HUES64 (cell line): Measurements from ENCODE around the gene TMEM184A.
A peak's percentile ranks its signal among the peaks of the same experiment; 100 is the strongest.

Source experiments
- H3K27ac ChIP-seq: 2 replicates; pipeline ENCODE4 v1.7.0; 2013; ENCODE audit warnings: low read depth, low read length, inconsistent platforms
- H3K27me3 ChIP-seq: 2 replicates; pipeline ENCODE4 v1.6.1; 2013; ENCODE audit warnings: mild to moderate bottlenecking, low read length; ENCODE audit not compliant: insufficient read depth
- H3K36me3 ChIP-seq: 2 replicates; pipeline ENCODE4 v1.6.1; 2013; ENCODE audit warnings: mild to moderate bottlenecking, low read length; ENCODE audit not compliant: insufficient read depth
- H3K4me1 ChIP-seq: 2 replicates; pipeline ENCODE4 v1.6.1; 2013; ENCODE audit warnings: mild to moderate bottlenecking, low read length, moderate library complexity; ENCODE audit not compliant: insufficient read depth
- H3K4me3 ChIP-seq: 2 replicates; pipeline ENCODE4 v1.5.1; 2013; ENCODE audit warnings: mild to moderate bottlenecking, low read length, moderate library complexity
- H3K9ac ChIP-seq: 2 replicates; pipeline ENCODE4 v1.6.1; 2013; ENCODE audit warnings: mild to moderate bottlenecking, low read depth, low read length
- H3K9me3 ChIP-seq: 2 replicates; pipeline ENCODE4 v1.6.1; 2013; ENCODE audit warnings: low read depth, low read length; ENCODE audit not compliant: insufficient read depth
- WGBS: fragments of 150-250, 120-280 bp; methylation state at CpG from one replicate; pipeline ENCODE4 v1.1.7; 2013; ENCODE audit warnings: missing lambda C conversion rate; 5-methylcytosine and 5-hydroxymethylcytosine counted together

The TMEM184A gene

GRCh38 chr7:1512781-1513656, 43.0 kb downstream of the TMEM184A start:
- 91% methylated on average over 35 of the region's 35 CpGs for WGBS
- Histone ChIP-seq H3K4me3 (no peak overlapping the region), H3K36me3 (no peaks in the 10 kb centered on the region), H3K27ac (no peak overlapping the region), H3K27me3 (no peaks in the 10 kb centered on the region), H3K9ac (no peak overlapping the region), H3K4me1 (no peaks in the 10 kb centered on the region), H3K9me3 (no peaks in the 10 kb centered on the region)

- H3K4me3 ChIP-seq, result no peak overlapping the region
- H3K9me3 ChIP-seq, result no peaks in the 10 kb centered on the region
- 88% methylated on average over 30 of the region's 30 CpGs for WGBS
- no peaks in the 10 kb centered on the region for H3K36me3 ChIP-seq
- H3K4me1 ChIP-seq, result peaks cover 2% of the 10 kb centered on the region; the same call in 1 of the 2 replicates
- H3K27me3 ChIP-seq, result no peaks in the 10 kb centered on the region
- H3K27ac ChIP-seq, result no peak overlapping the region
- no peak overlapping the region for H3K9ac ChIP-seq
These were observed 44.3 kb downstream of the TMEM184A start for GRCh38 chr7:1511444-1512422.

- Histone ChIP-seq H3K27me3 (no peaks in the 10 kb centered on the region), H3K4me3 (no peak overlapping the region), H3K4me1 (peaks cover 3% of the 10 kb centered on the region; the same call in 1 of the 2 replicates), H3K9ac (no peak overlapping the region), H3K27ac (no peak overlapping the region), H3K9me3 (no peaks in the 10 kb centered on the region), H3K36me3 (no peaks in the 10 kb centered on the region)
- 94% methylated on average over 16 of the region's 16 CpGs for WGBS
These were observed 45.2 kb downstream of the TMEM184A start for GRCh38 chr7:1510780-1511154.

- Histone ChIP-seq H3K9ac (no peak overlapping the region), H3K27me3 (no peaks in the 10 kb centered on the region), H3K36me3 (no peaks in the 10 kb centered on the region), H3K4me1 (peaks cover 3% of the 10 kb centered on the region; the same call in 1 of the 2 replicates), H3K27ac (no peak overlapping the region), H3K9me3 (no peaks in the 10 kb centered on the region), H3K4me3 (no peak overlapping the region)
- WGBS, result 93% methylated on average over 13 of the region's 14 CpGs
These were observed 46.8 kb downstream of the TMEM184A start for GRCh38 chr7:1509226-1509625.

GRCh38 chr7:1508277-1508758, 47.7 kb downstream of the TMEM184A start:
- no peaks in the 10 kb centered on the region for H3K9me3 ChIP-seq
- peaks cover 4% of the 10 kb centered on the region; the same call in 1 of the 2 replicates for H3K4me1 ChIP-seq
- no peak overlapping the region for H3K4me3 ChIP-seq
- WGBS, result 92% methylated on average over 10 of the region's 10 CpGs
- H3K36me3 ChIP-seq, result no peaks in the 10 kb centered on the region
- H3K27ac ChIP-seq, result no peak overlapping the region
- no peak overlapping the region for H3K9ac ChIP-seq
- H3K27me3 ChIP-seq, result no peaks in the 10 kb centered on the region

- Histone ChIP-seq H3K9me3 (no peaks in the 10 kb centered on the region), H3K27me3 (no peaks in the 10 kb centered on the region), H3K27ac (0 out of 2 replicates have a peak overlapping the region, but pooled peaks have one; percentile 52), H3K36me3 (peaks cover 21% of the 10 kb centered on the region), H3K9ac (no peak overlapping the region), H3K4me1 (peaks cover 7% of the 10 kb centered on the region; the same call in 1 of the 2 replicates), H3K4me3 (no peak overlapping the region)
- WGBS, result 86% methylated on average over 33 of the region's 35 CpGs
These were observed 50.1 kb downstream of the TMEM184A start for GRCh38 chr7:1505731-1506550.

- WGBS, result under 1% methylated on average over 114 of the region's 118 CpGs
- Histone ChIP-seq H3K4me1 (peaks cover 7% of the 10 kb centered on the region; the same call in 1 of the 2 replicates), H3K27ac (peak within 1 kb of the TSS; percentile 60; the same call in 1 of the 2 replicates), H3K27me3 (no peaks in the 10 kb centered on the region), H3K9me3 (no peaks in the 10 kb centered on the region), H3K4me3 (peak within 1 kb of the TSS; percentile 98), H3K36me3 (peaks cover 38% of the 10 kb centered on the region), H3K9ac (peak within 1 kb of the TSS; percentile 91)
These were observed 51.9 kb downstream of the TMEM184A start, which contains the start of gene INTS1 for GRCh38 chr7:1503816-1504775. Gene INTS1, minus strand, starts transcription at chr7:1504389. Its CDS starts 429 bp downstream, at chr7:1503960.

- H3K27me3 ChIP-seq, result no peaks in the 10 kb centered on the region
- peak overlapping the region; percentile 91 for H3K9ac ChIP-seq
- H3K4me1 ChIP-seq, result peaks cover 7% of the 10 kb centered on the region; the same call in 1 of the 2 replicates
- H3K9me3 ChIP-seq, result no peaks in the 10 kb centered on the region
- H3K27ac ChIP-seq, result no peak overlapping the region
- H3K4me3 ChIP-seq, result peak overlapping the region; percentile 98
- 32% methylated on average over 24 of the region's 24 CpGs for WGBS
- peaks cover 38% of the 10 kb centered on the region for H3K36me3 ChIP-seq
These were observed 52.6 kb downstream of the TMEM184A start for GRCh38 chr7:1503390-1503789.

- 91% methylated on average over 20 of the region's 20 CpGs for WGBS
- Histone ChIP-seq H3K9ac (no peak overlapping the region; the same call in 1 of the 2 replicates), H3K36me3 (peaks cover 43% of the 10 kb centered on the region)
These were observed 53.2 kb downstream of the TMEM184A start for GRCh38 chr7:1502845-1503244.

More at GRCh38 chr7:1502845-1503244, 53.2 kb downstream of the TMEM184A start:
- H3K27ac ChIP-seq, result no peak overlapping the region
- no peaks in the 10 kb centered on the region for H3K27me3 ChIP-seq
- H3K4me3 ChIP-seq, result peak overlapping the region; percentile 98
- peaks cover 7% of the 10 kb centered on the region; the same call in 1 of the 2 replicates for H3K4me1 ChIP-seq
- H3K9me3 ChIP-seq, result no peaks in the 10 kb centered on the region
